ENCODE data around the gene GNAT2.

GNAT2 gene

GRCh38 chr1:109643385-109644230 is 24.2 kb upstream of the GNAT2 start:
- no peak for DNase-seq (ENCODE audit: low read depth)
- no peak overlapping the region for H3K4me3 ChIP-seq (ENCODE audit: low read depth, low read length)

- no peak for DNase-seq (ENCODE audit: low read depth)
- H3K4me3 ChIP-seq (ENCODE audit: low read depth, low read length): no peak overlapping the region
Measured at GRCh38 chr1:109642626-109643025, 23.2 kb upstream of the GNAT2 start.

GRCh38 chr1:109641861-109642260 is 22.4 kb upstream of the GNAT2 start:
- no peak for DNase-seq (ENCODE audit: low read depth)

GRCh38 chr1:109641078-109641740 is 21.8 kb upstream of the GNAT2 start:
- no peak for DNase-seq (ENCODE audit: low read depth)
- no peak overlapping the region for H3K4me3 ChIP-seq (ENCODE audit: low read depth, low read length)

More at GRCh38 chr1:109641861-109642260, 22.4 kb upstream of the GNAT2 start:
- no peak overlapping the region for H3K4me3 ChIP-seq (ENCODE audit: low read depth, low read length)

- no peak overlapping the region for H3K4me3 ChIP-seq (ENCODE audit: low read depth, low read length)
- no peak for DNase-seq (ENCODE audit: low read depth)
Measured at GRCh38 chr1:109640285-109640865, 21.0 kb upstream of the GNAT2 start.

GRCh38 chr1:109639841-109640184 is 20.4 kb upstream of the GNAT2 start:
- DNase-seq (ENCODE audit: low read depth): no peak

GRCh38 chr1:109639063-109639840 is 19.8 kb upstream of the GNAT2 start:
- DNase-seq (ENCODE audit: low read depth): no peak
- H3K4me3 ChIP-seq (ENCODE audit: low read depth, low read length): no peak overlapping the region

More at GRCh38 chr1:109639841-109640184, 20.4 kb upstream of the GNAT2 start:
- no peak overlapping the region for H3K4me3 ChIP-seq (ENCODE audit: low read depth, low read length)

- no peak for DNase-seq (ENCODE audit: low read depth)
- no peak overlapping the region for H3K4me3 ChIP-seq (ENCODE audit: low read depth, low read length)
Measured at GRCh38 chr1:109637446-109637845, 18.0 kb upstream of the GNAT2 start.

- H3K4me3 ChIP-seq (ENCODE audit: low read depth, low read length): no peak overlapping the region
- DNase-seq (ENCODE audit: low read depth): no peak
Measured at GRCh38 chr1:109636201-109636952, 17.0 kb upstream of the GNAT2 start.

GRCh38 chr1:109635862-109636200 is 16.4 kb upstream of the GNAT2 start:
- no peak overlapping the region for H3K4me3 ChIP-seq (ENCODE audit: low read depth, low read length)
- no peak for DNase-seq (ENCODE audit: low read depth)

- DNase-seq (ENCODE audit: low read depth): no peak
- no peak overlapping the region for H3K4me3 ChIP-seq (ENCODE audit: low read depth, low read length)
Measured at GRCh38 chr1:109634771-109635750, 15.6 kb upstream of the GNAT2 start.

GRCh38 chr1:109634292-109634691 is 14.9 kb upstream of the GNAT2 start:
- DNase-seq (ENCODE audit: low read depth): no peak
- H3K4me3 ChIP-seq (ENCODE audit: low read depth, low read length): no peak overlapping the region

GRCh38 chr1:109632671-109633346 is 13.4 kb upstream of the GNAT2 start:
- DNase-seq (ENCODE audit: low read depth): no peak
- no peak overlapping the region for H3K4me3 ChIP-seq (ENCODE audit: low read depth, low read length)

GRCh38 chr1:109631513-109632505 is 12.4 kb upstream of the GNAT2 start:
- DNase-seq (ENCODE audit: low read depth): no peak
- H3K4me3 ChIP-seq (ENCODE audit: low read depth, low read length): no peak overlapping the region

- no peak overlapping the region for H3K4me3 ChIP-seq (ENCODE audit: low read depth, low read length)
- no peak for DNase-seq (ENCODE audit: low read depth)
Measured at GRCh38 chr1:109630898-109631512, 11.6 kb upstream of the GNAT2 start.

Data from skeletal muscle cell (primary cell).